Right ventricle myocardium superior (tissue), 1 donor: ENCODE results near the gene SGO1. TPM values are rescaled to one million over a fixed set of nuclear protein-coding genes. Genes with fewer than 3 reads are reported as not detected.

Experiments used
- ATAC-seq: fragments of 200-7000 bp; cut with Tn5 transposase; one replicate; pipeline ENCODE4 v1.9.1; 2020; ENCODE audit warnings: mild to moderate bottlenecking; ENCODE audit not compliant: poor library complexity
- DNase-seq: peaks from one replicate; pipeline ENCODE4 v3.0.0-alpha.2; 2020
- intact Hi-C: fragments of 100-400 bp; cut with DNase I; formaldehyde crosslinking; loops from one replicate; pipeline ENCODE4 v1.11.2; 2022
- total RNA-seq: library from RNA; stranded (reverse); fragmentation: NEBNext Ultra II Directional; extraction: Animal tissue kit (Norgen Biotek cat#: 25700); gene quantifications from one replicate; pipeline ENCODE4 v1.2.1, GENCODE V29; 2021
- donor health status: DM: no; HTN: yes; CAD: no; lungs with severe emphysema.

The SGO1 gene
- total RNA-seq, 1 donor from 2014 or later = 0.59 TPM

GRCh38 chr3:20181276-20181675 is 4.7 kb downstream of the SGO1 start:
- intact Hi-C loops = loop anchor here (10.0 kb wide), 1 partner anchor 136 kb away; the partner anchor contains the start of gene KAT2B
- DNase-seq (no peak), ATAC-seq (peak; percentile 64)

GRCh38 chr3:20173844-20174410 is 12.1 kb downstream of the SGO1 start:
- intact Hi-C loops = no loop called here
- DNase-seq (no peak), ATAC-seq (no peak)

- ATAC-seq (no peak), DNase-seq (no peak)
- intact Hi-C loops = no loop called here
Measured at GRCh38 chr3:20161714-20162113, 24.3 kb downstream of the SGO1 start.

- intact Hi-C loops = no loop called here
- DNase-seq (no peak), ATAC-seq (no peak)
Measured at GRCh38 chr3:20160230-20160629, 25.8 kb downstream of the SGO1 start.

GRCh38 chr3:20154928-20155327 is 31.1 kb downstream of the SGO1 start:
- intact Hi-C loops = no loop called here
- ATAC-seq (no peak), DNase-seq (no peak)

GRCh38 chr3:20154078-20154477 is 31.9 kb downstream of the SGO1 start:
- DNase-seq = no peak
- intact Hi-C loops = no loop called here
- ATAC-seq = no peak

- ATAC-seq = no peak
- intact Hi-C loops = no loop called here
Measured at GRCh38 chr3:20148466-20148865, 37.5 kb downstream of the SGO1 start.

GRCh38 chr3:20147361-20147760 is 38.6 kb downstream of the SGO1 start:
- ATAC-seq = no peak
- no peak for DNase-seq
- intact Hi-C loops = no loop called here

More at GRCh38 chr3:20148466-20148865, 37.5 kb downstream of the SGO1 start:
- no peak for DNase-seq

- intact Hi-C loops = no loop called here
- DNase-seq (no peak), ATAC-seq (no peak)
Measured at GRCh38 chr3:20146301-20146700, 39.7 kb downstream of the SGO1 start.

GRCh38 chr3:20145874-20146273 is 40.1 kb downstream of the SGO1 start:
- ATAC-seq (no peak), DNase-seq (no peak)
- intact Hi-C loops = no loop called here

- no peak for ATAC-seq
- intact Hi-C loops = no loop called here
- no peak for DNase-seq
Measured at GRCh38 chr3:20143519-20143918, 42.5 kb downstream of the SGO1 start.

- ATAC-seq (no peak), DNase-seq (no peak)
- intact Hi-C loops = no loop called here
Measured at GRCh38 chr3:20142517-20142916, 43.5 kb downstream of the SGO1 start.

- intact Hi-C loops = no loop called here
- DNase-seq (peak; percentile 69), ATAC-seq (peak; percentile 98)
Measured at GRCh38 chr3:20141851-20142250, 44.2 kb downstream of the SGO1 start.

- intact Hi-C loops = no loop called here
- no peak for ATAC-seq
- DNase-seq = no peak
Measured at GRCh38 chr3:20141316-20141715, 44.7 kb downstream of the SGO1 start.

GRCh38 chr3:20140881-20141280 is 45.1 kb downstream of the SGO1 start:
- ATAC-seq (no peak), DNase-seq (no peak)
- intact Hi-C loops = no loop called here

- DNase-seq (no peak), ATAC-seq (no peak)
- intact Hi-C loops = no loop called here
Measured at GRCh38 chr3:20137647-20138046, 48.4 kb downstream of the SGO1 start.

GRCh38 chr3:20136231-20136630 is 49.8 kb downstream of the SGO1 start:
- intact Hi-C loops = no loop called here
- DNase-seq (no peak), ATAC-seq (no peak)

GRCh38 chr3:20130106-20130505 is 55.9 kb downstream of the SGO1 start:
- peak; percentile 54 for ATAC-seq
- no peak for DNase-seq
- intact Hi-C loops = no loop called here

- intact Hi-C loops = no loop called here
- no peak for ATAC-seq
- DNase-seq = no peak
Measured at GRCh38 chr3:20128358-20128757, 57.6 kb downstream of the SGO1 start.

GRCh38 chr3:20125897-20126296 is 60.1 kb downstream of the SGO1 start:
- ATAC-seq (no peak), DNase-seq (no peak)
- intact Hi-C loops = no loop called here

GRCh38 chr3:20125289-20125688 is 60.7 kb downstream of the SGO1 start:
- no peak for ATAC-seq
- intact Hi-C loops = no loop called here

More at GRCh38 chr3:20125289-20125688, 60.7 kb downstream of the SGO1 start:
- no peak for DNase-seq
